Measurements from ENCODE around the gene CYP3A7. TPM values are rescaled to one million over a fixed set of nuclear protein-coding genes. Genes with fewer than 3 reads are reported as not detected.
"Not testable (repeated sequence)": the region's sequence is repeated elsewhere in the genome, so short reads cannot be mapped to it uniquely, and the experiment has no call there.

CYP3A7 gene
- total RNA-seq = not detected

GRCh38 chr7:99734987-99735386, at the start of gene CYP3A7:
Gene CYP3A7, minus strand, starts transcription at chr7:99735196. Its CDS starts 103 bp downstream, at chr7:99735093.
- Mint-ChIP-seq H3K4me3 (no peak within 1 kb of the TSS), H3K27me3 (no peaks in the 10 kb centered on the region), H3K36me3 (peaks cover 3% of the 10 kb centered on the region), H3K9me3 (no peaks in the 10 kb centered on the region), H3K4me1 (ENCODE audit: low read depth) (peaks cover 2% of the 10 kb centered on the region), H3K27ac (no peak within 1 kb of the TSS)
- ChIA-PET CTCF (no interaction called here), POLR2A (no interaction called here)
- DNase-seq = no peak
- intact Hi-C loops (cut with micrococcal nuclease) = no loop called here

GRCh38 chr7:99784007-99784406, 49.0 kb upstream of the CYP3A7 start, which contains the start of gene CYP3A4:
Gene CYP3A4, minus strand, starts transcription at chr7:99784184. Its CDS starts 103 bp downstream, at chr7:99784081.
- Mint-ChIP-seq H3K9me3 (no peaks in the 10 kb centered on the region), H3K27ac (no peak within 1 kb of the TSS), H3K4me1 (ENCODE audit: low read depth) (peaks cover 9% of the 10 kb centered on the region), H3K27me3 (peaks cover 16% of the 10 kb centered on the region), H3K36me3 (no peaks in the 10 kb centered on the region), H3K4me3 (no peak within 1 kb of the TSS)
- CTCF ChIA-PET = no interaction called here
- no peak for DNase-seq
- intact Hi-C loops (cut with micrococcal nuclease) = no loop called here
- POLR2A ChIA-PET = no interaction called here

- Mint-ChIP-seq H3K4me3 (no peak overlapping the region), H3K4me1 (ENCODE audit: low read depth) (no peaks in the 10 kb centered on the region), H3K9me3 (no peaks in the 10 kb centered on the region), H3K36me3 (no peaks in the 10 kb centered on the region), H3K27ac (no peak overlapping the region), H3K27me3 (peaks cover 21% of the 10 kb centered on the region)
- intact Hi-C loops (cut with micrococcal nuclease) = no loop called here
- no peak for DNase-seq
- POLR2A ChIA-PET = no interaction called here
- CTCF ChIA-PET = no interaction called here
Observed at GRCh38 chr7:99782012-99782953, 47.3 kb upstream of the CYP3A7 start.

GRCh38 chr7:99780588-99780987, 45.6 kb upstream of the CYP3A7 start:
- H3K27me3 Mint-ChIP-seq = peaks cover 28% of the 10 kb centered on the region
- POLR2A ChIA-PET = no interaction called here
- no peaks in the 10 kb centered on the region for H3K36me3 Mint-ChIP-seq
- H3K4me1 Mint-ChIP-seq (ENCODE audit: low read depth) = no peaks in the 10 kb centered on the region
- H3K27ac Mint-ChIP-seq = no peak overlapping the region
- intact Hi-C loops (cut with micrococcal nuclease) = no loop called here
- no peak for DNase-seq
- CTCF ChIA-PET = no interaction called here
- no peaks in the 10 kb centered on the region for H3K9me3 Mint-ChIP-seq
- H3K4me3 Mint-ChIP-seq = no peak overlapping the region

GRCh38 chr7:99779949-99780348, 45.0 kb upstream of the CYP3A7 start:
- ChIA-PET POLR2A (no interaction called here), CTCF (no interaction called here)
- H3K36me3 Mint-ChIP-seq = no peaks in the 10 kb centered on the region
- no peak for DNase-seq
- no peak overlapping the region for H3K4me3 Mint-ChIP-seq
- H3K27me3 Mint-ChIP-seq = peaks cover 28% of the 10 kb centered on the region
- H3K9me3 Mint-ChIP-seq = no peaks in the 10 kb centered on the region
- intact Hi-C loops (cut with micrococcal nuclease) = no loop called here
- H3K4me1 Mint-ChIP-seq (ENCODE audit: low read depth) = no peaks in the 10 kb centered on the region
- H3K27ac Mint-ChIP-seq = no peak overlapping the region

- Mint-ChIP-seq H3K27ac (no peak overlapping the region), H3K4me3 (no peak overlapping the region), H3K27me3 (peaks cover 32% of the 10 kb centered on the region), H3K9me3 (no peaks in the 10 kb centered on the region), H3K4me1 (ENCODE audit: low read depth) (no peaks in the 10 kb centered on the region), H3K36me3 (no peaks in the 10 kb centered on the region)
- ChIA-PET POLR2A (no interaction called here), CTCF (no interaction called here)
- DNase-seq = no peak
- intact Hi-C loops (cut with micrococcal nuclease) = no loop called here
Observed at GRCh38 chr7:99778880-99779279, 43.9 kb upstream of the CYP3A7 start.

- H3K4me1 Mint-ChIP-seq (ENCODE audit: low read depth); POLR2A ChIA-PET; CTCF ChIA-PET; H3K27ac Mint-ChIP-seq; intact Hi-C loops (cut with micrococcal nuclease); DNase-seq; H3K4me3 Mint-ChIP-seq; H3K36me3 Mint-ChIP-seq; H3K9me3 Mint-ChIP-seq: not testable (repeated sequence)
- H3K27me3 Mint-ChIP-seq = peaks cover 56% of the 10 kb centered on the region
Observed at GRCh38 chr7:99773395-99773794, 38.4 kb upstream of the CYP3A7 start.

- Mint-ChIP-seq H3K4me3 (no peak overlapping the region), H3K27ac (no peak overlapping the region), H3K9me3 (no peaks in the 10 kb centered on the region), H3K4me1 (ENCODE audit: low read depth) (peaks cover 3% of the 10 kb centered on the region), H3K27me3 (peaks cover 54% of the 10 kb centered on the region), H3K36me3 (no peaks in the 10 kb centered on the region)
- intact Hi-C loops (cut with micrococcal nuclease) = no loop called here
- ChIA-PET POLR2A (no interaction called here), CTCF (no interaction called here)
- no peak for DNase-seq
Observed at GRCh38 chr7:99772565-99772964, 37.6 kb upstream of the CYP3A7 start.

- POLR2A ChIA-PET; intact Hi-C loops (cut with micrococcal nuclease); H3K27ac Mint-ChIP-seq; H3K9me3 Mint-ChIP-seq; H3K4me3 Mint-ChIP-seq; H3K36me3 Mint-ChIP-seq; H3K4me1 Mint-ChIP-seq (ENCODE audit: low read depth); DNase-seq: not testable (repeated sequence)
- CTCF ChIA-PET = interaction anchor here (0.6 kb wide), 1 partner anchor 1662 kb away, joined by 3 read pairs; no protein-coding TSS in a partner anchor
- H3K27me3 Mint-ChIP-seq = peaks cover 39% of the 10 kb centered on the region
Observed at GRCh38 chr7:99769494-99769893, 34.5 kb upstream of the CYP3A7 start.

- DNase-seq = no peak
- no peak overlapping the region for H3K27ac Mint-ChIP-seq
Observed at GRCh38 chr7:99768471-99768870, 33.5 kb upstream of the CYP3A7 start.

GRCh38 chr7:99767662-99768061, 32.7 kb upstream of the CYP3A7 start:
- POLR2A ChIA-PET = no interaction called here
- Mint-ChIP-seq H3K36me3 (no peaks in the 10 kb centered on the region), H3K27me3 (peaks cover 31% of the 10 kb centered on the region), H3K27ac (no peak overlapping the region), H3K4me3 (no peak overlapping the region), H3K4me1 (ENCODE audit: low read depth) (peaks cover 4% of the 10 kb centered on the region), H3K9me3 (no peaks in the 10 kb centered on the region)
- no peak for DNase-seq
- CTCF ChIA-PET = no interaction called here
- intact Hi-C loops (cut with micrococcal nuclease) = no loop called here

More at GRCh38 chr7:99768471-99768870, 33.5 kb upstream of the CYP3A7 start:
- ChIA-PET POLR2A (no interaction called here), CTCF (no interaction called here)
- no peaks in the 10 kb centered on the region for H3K9me3 Mint-ChIP-seq
- no peaks in the 10 kb centered on the region for H3K36me3 Mint-ChIP-seq
- intact Hi-C loops (cut with micrococcal nuclease) = no loop called here
- H3K27me3 Mint-ChIP-seq = peaks cover 37% of the 10 kb centered on the region
- peaks cover 5% of the 10 kb centered on the region for H3K4me1 Mint-ChIP-seq (ENCODE audit: low read depth)
- H3K4me3 Mint-ChIP-seq = no peak overlapping the region

GRCh38 chr7:99766484-99767099, 31.6 kb upstream of the CYP3A7 start:
- ChIA-PET CTCF (no interaction called here), POLR2A (no interaction called here)

GRCh38 chr7:99764478-99764877, 29.5 kb upstream of the CYP3A7 start:
- Mint-ChIP-seq H3K27ac (no peak overlapping the region), H3K4me1 (ENCODE audit: low read depth) (peaks cover 4% of the 10 kb centered on the region), H3K36me3 (no peaks in the 10 kb centered on the region), H3K9me3 (no peaks in the 10 kb centered on the region), H3K4me3 (no peak overlapping the region), H3K27me3 (peaks cover 6% of the 10 kb centered on the region)
- POLR2A ChIA-PET = no interaction called here
- intact Hi-C loops (cut with micrococcal nuclease) = no loop called here
- no peak for DNase-seq
- CTCF ChIA-PET = no interaction called here

More at GRCh38 chr7:99766484-99767099, 31.6 kb upstream of the CYP3A7 start:
- peaks cover 4% of the 10 kb centered on the region for H3K4me1 Mint-ChIP-seq (ENCODE audit: low read depth)
- no peaks in the 10 kb centered on the region for H3K9me3 Mint-ChIP-seq
- no peak overlapping the region for H3K4me3 Mint-ChIP-seq
- peaks cover 21% of the 10 kb centered on the region for H3K27me3 Mint-ChIP-seq
- no peak for DNase-seq
- no peak overlapping the region for H3K27ac Mint-ChIP-seq
- H3K36me3 Mint-ChIP-seq = no peaks in the 10 kb centered on the region
- intact Hi-C loops (cut with micrococcal nuclease) = no loop called here
